ENCODE measurements around the gene PTPRQ. TPM values are rescaled to one million over a fixed set of nuclear protein-coding genes. Genes with fewer than 3 reads are reported as not detected.

PTPRQ gene
- total RNA-seq, 1 donor from 2014 or later, result not detected

- no peak for DNase-seq (ENCODE audit: low read depth, low spot score)
- Mint-ChIP-seq H3K4me3 (no peak overlapping the region), H3K36me3 (ENCODE audit: low read depth) (no peaks in the 10 kb centered on the region), H3K27me3 (ENCODE audit: low read depth) (no peaks in the 10 kb centered on the region), H3K9me3 (no peaks in the 10 kb centered on the region), H3K27ac (ENCODE audit: unreplicated experiment) (no peak overlapping the region), H3K4me1 (no peaks in the 10 kb centered on the region)
- TF ChIP-seq, protein P1, sequence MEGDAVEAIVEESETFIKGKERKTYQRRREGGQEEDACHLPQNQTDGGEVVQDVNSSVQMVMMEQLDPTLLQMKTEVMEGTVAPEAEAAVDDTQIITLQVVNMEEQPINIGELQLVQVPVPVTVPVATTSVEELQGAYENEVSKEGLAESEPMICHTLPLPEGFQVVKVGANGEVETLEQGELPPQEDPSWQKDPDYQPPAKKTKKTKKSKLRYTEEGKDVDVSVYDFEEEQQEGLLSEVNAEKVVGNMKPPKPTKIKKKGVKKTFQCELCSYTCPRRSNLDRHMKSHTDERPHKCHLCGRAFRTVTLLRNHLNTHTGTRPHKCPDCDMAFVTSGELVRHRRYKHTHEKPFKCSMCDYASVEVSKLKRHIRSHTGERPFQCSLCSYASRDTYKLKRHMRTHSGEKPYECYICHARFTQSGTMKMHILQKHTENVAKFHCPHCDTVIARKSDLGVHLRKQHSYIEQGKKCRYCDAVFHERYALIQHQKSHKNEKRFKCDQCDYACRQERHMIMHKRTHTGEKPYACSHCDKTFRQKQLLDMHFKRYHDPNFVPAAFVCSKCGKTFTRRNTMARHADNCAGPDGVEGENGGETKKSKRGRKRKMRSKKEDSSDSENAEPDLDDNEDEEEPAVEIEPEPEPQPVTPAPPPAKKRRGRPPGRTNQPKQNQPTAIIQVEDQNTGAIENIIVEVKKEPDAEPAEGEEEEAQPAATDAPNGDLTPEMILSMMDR (conservative IDR thresholded peaks at IDR 0.05), result no peak
These were observed 234.0 kb downstream of the PTPRQ start for GRCh38 chr12:80677994-80678393.

DNA sequence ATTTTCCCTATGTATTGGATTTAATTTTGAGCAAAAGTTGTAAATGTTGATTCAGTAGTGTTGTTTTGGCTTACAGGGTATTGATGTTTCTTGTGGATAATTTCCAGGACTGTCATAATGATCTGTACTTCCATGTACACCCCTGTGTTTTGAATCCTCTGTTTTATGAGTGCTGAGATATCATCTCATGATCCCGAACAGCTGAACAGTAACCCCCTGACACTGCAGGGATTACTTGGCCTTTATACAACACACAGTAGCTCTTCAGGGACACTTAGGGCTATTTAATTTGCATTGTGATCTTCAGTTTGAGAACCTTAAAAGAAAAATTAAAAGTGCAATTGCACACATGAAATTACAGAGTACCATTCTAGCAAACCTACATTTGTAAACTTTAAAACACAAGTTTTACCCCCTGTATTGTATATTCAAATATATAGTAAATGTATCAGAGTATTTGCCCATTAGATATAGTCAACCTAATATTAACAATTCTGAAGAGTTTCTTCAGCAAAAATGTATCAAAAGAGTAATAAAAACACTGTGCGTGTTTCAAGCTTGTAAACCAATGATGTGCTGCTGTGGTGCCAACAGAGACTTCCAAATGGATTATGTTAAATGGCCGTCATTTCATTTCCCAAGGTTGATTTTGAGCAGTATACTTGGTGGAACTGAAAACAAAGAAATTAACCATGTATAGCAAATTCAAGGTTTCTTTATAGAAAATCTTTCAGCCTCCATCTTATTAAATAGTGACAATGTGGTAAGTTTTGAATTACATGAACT, 235.5 kb downstream of the PTPRQ start:
- TF ChIP-seq, protein P1 (conservative IDR thresholded peaks at IDR 0.05), result no peak
- peaks cover 2% of the 10 kb centered on the region for H3K27me3 Mint-ChIP-seq (ENCODE audit: low read depth)
- DNase-seq (ENCODE audit: low read depth, low spot score), result no peak
- no peaks in the 10 kb centered on the region for H3K9me3 Mint-ChIP-seq
- no peaks in the 10 kb centered on the region for H3K4me1 Mint-ChIP-seq
- no peaks in the 10 kb centered on the region for H3K36me3 Mint-ChIP-seq (ENCODE audit: low read depth)
- no peak overlapping the region for H3K4me3 Mint-ChIP-seq
- H3K27ac Mint-ChIP-seq (ENCODE audit: unreplicated experiment), result no peak overlapping the region

DNA sequence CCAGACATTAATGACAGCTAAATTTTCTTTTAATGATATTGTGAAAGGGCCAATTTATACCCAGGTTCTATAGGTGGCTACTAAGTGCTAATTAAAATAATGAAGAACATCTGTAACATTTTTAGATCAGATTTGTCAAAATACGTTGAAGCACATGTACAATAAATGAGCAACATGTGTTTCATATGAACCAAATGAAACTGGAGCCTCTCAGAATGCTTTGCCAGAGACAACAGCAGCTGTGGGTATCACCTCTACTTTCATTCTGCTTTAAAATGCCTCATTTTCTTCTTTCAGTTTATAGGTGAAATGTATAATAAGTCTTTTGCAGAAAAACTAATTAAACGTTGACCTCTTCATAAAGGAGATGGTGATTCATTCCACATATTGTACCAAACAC, 237.3 kb downstream of the PTPRQ start:
- TF ChIP-seq, protein P1 (conservative IDR thresholded peaks at IDR 0.05), result no peak
- no peak overlapping the region for H3K4me3 Mint-ChIP-seq
- no peaks in the 10 kb centered on the region for H3K4me1 Mint-ChIP-seq
- no peak for DNase-seq (ENCODE audit: low read depth, low spot score)
- H3K36me3 Mint-ChIP-seq (ENCODE audit: low read depth), result no peaks in the 10 kb centered on the region
- H3K27me3 Mint-ChIP-seq (ENCODE audit: low read depth), result peaks cover 2% of the 10 kb centered on the region
- H3K27ac Mint-ChIP-seq (ENCODE audit: unreplicated experiment), result no peak overlapping the region
- no peaks in the 10 kb centered on the region for H3K9me3 Mint-ChIP-seq

DNA sequence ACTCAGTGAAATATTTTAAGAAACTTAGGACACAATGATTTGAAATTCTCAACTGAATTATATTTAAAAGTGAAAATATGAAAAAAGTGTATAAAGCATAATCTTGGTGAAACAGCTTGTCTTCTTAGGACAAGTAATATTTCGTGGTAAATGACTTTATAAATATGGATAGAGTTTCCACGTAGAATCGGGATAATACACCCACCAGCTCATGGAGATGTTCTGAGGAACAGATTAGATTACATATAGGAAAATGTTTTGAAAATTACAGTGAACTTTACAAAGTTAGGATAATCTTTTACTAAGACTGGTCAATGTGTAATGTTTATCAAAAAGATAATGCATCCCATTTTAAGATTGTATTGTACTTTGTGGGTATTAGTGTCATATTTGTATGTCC, 237.8 kb downstream of the PTPRQ start:
- H3K9me3 Mint-ChIP-seq, result no peaks in the 10 kb centered on the region
- no peak overlapping the region for H3K4me3 Mint-ChIP-seq
- H3K27ac Mint-ChIP-seq (ENCODE audit: unreplicated experiment), result no peak overlapping the region
- H3K27me3 Mint-ChIP-seq (ENCODE audit: low read depth), result peaks cover 2% of the 10 kb centered on the region
- TF ChIP-seq, protein P1 (conservative IDR thresholded peaks at IDR 0.05), result no peak
- DNase-seq (ENCODE audit: low read depth, low spot score), result no peak
- H3K4me1 Mint-ChIP-seq, result no peaks in the 10 kb centered on the region
- H3K36me3 Mint-ChIP-seq (ENCODE audit: low read depth), result no peaks in the 10 kb centered on the region

DNA sequence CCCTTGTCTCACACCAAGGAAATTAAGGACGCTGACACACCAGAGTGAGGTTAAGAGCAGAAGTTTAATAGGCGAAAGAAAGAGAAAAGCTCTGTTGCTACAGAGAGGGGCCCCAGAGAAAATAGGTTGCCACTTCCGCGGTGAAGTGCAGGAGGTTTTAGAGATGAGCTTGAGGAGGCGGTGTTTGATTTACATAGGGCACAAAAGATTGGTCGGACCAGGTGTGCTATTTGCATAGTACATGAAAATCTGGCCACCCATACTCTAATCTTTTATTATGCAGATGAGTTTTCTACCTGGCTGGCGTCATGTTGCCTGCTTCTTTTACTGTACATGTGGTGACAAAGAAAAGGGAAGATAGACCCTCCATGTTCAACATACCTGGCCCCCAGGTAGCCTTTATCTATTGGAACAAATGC, 240.1 kb downstream of the PTPRQ start:
- TF ChIP-seq, protein P1 (conservative IDR thresholded peaks at IDR 0.05), result no peak
- Mint-ChIP-seq H3K9me3 (no peaks in the 10 kb centered on the region), H3K4me1 (no peaks in the 10 kb centered on the region), H3K4me3 (no peak overlapping the region), H3K27ac (ENCODE audit: unreplicated experiment) (no peak overlapping the region), H3K36me3 (ENCODE audit: low read depth) (no peaks in the 10 kb centered on the region), H3K27me3 (ENCODE audit: low read depth) (peaks cover 2% of the 10 kb centered on the region)
- DNase-seq (ENCODE audit: low read depth, low spot score), result no peak
